Adipose tissue (tissue), 3 donors: ENCODE results near the gene WDTC1. TPM values are rescaled to one million over a fixed set of nuclear protein-coding genes. Genes with fewer than 3 reads are reported as not detected.
"Not testable (repeated sequence)": the region's sequence is repeated elsewhere in the genome, so short reads cannot be mapped to it uniquely, and the experiment has no call there.

ENCODE experiments used
- H3K27ac ChIP-seq: one replicate; pipeline ENCODE4 v1.5.1; 2013; ENCODE audit warnings: low read depth, low read length
- WGBS, 3 donors: extraction: QIAGEN DNeasy Blood & Tissue Kit; methylation state at CpG; one replicate each; pipeline ENCODE4 v1.1.7; 2013; 5-methylcytosine and 5-hydroxymethylcytosine counted together
- polyA plus RNA-seq, 3 donors: library from polyadenylated mRNA; stranded (reverse); fragments of 200-250 nt; gene quantifications; one replicate each; pipeline ENCODE4 v1.2.3, GENCODE V29; 2013
- donor health status: healthy with polysubstance abuse.
- donor health status: Bipolar disorder and iron deficiency.
- donor health status: healthy.

Gene WDTC1
- polyA plus RNA-seq, 3 donors = 12.7 to 27.1 (median 19.5) TPM

GRCh38 chr1:27237112-27237511, 2.7 kb downstream of the WDTC1 start:
- 76 to 95% (median 76%) methylated on average over 4 of the region's 4 CpGs for WGBS, 3 donors
- H3K27ac ChIP-seq = no peak overlapping the region

- H3K27ac ChIP-seq = no peak overlapping the region
These were observed 3.6 kb downstream of the WDTC1 start for GRCh38 chr1:27238032-27238431.

- no peak overlapping the region for H3K27ac ChIP-seq
- WGBS, 3 donors = 90 to 98% (median 94%) methylated on average over 4 of the region's 4 CpGs
These were observed 7.2 kb downstream of the WDTC1 start for GRCh38 chr1:27241677-27242076.

GRCh38 chr1:27243665-27244064, 9.2 kb downstream of the WDTC1 start:
- 90 to 92% (median 92%) methylated on average over 5 of the region's 5 CpGs for WGBS, 3 donors

GRCh38 chr1:27246194-27246593, 11.8 kb downstream of the WDTC1 start:
- WGBS, 3 donors = 95 to 97% (median 97%) methylated on average over 1 of the region's 1 CpG

More at GRCh38 chr1:27243665-27244064, 9.2 kb downstream of the WDTC1 start:
- H3K27ac ChIP-seq = not testable (repeated sequence)

GRCh38 chr1:27253596-27253995, 19.2 kb downstream of the WDTC1 start:
- 74 to 90% (median 86%) methylated on average over 3 of the region's 3 CpGs for WGBS, 3 donors

More at GRCh38 chr1:27246194-27246593, 11.8 kb downstream of the WDTC1 start:
- H3K27ac ChIP-seq = no peak overlapping the region

GRCh38 chr1:27255136-27255535, 20.7 kb downstream of the WDTC1 start:
- H3K27ac ChIP-seq = no peak overlapping the region

More at GRCh38 chr1:27253596-27253995, 19.2 kb downstream of the WDTC1 start:
- no peak overlapping the region for H3K27ac ChIP-seq

- 97 to 99% (median 98%) methylated on average over 6 of the region's 6 CpGs for WGBS, 3 donors
These were observed 22.7 kb downstream of the WDTC1 start for GRCh38 chr1:27257155-27257554.

GRCh38 chr1:27258598-27258997, 24.2 kb downstream of the WDTC1 start:
- WGBS, 3 donors = 66 to 81% (median 80%) methylated on average over 6 of the region's 6 CpGs
- no peak overlapping the region for H3K27ac ChIP-seq

More at GRCh38 chr1:27257155-27257554, 22.7 kb downstream of the WDTC1 start:
- H3K27ac ChIP-seq = no peak overlapping the region

- H3K27ac ChIP-seq = no peak overlapping the region
- 69 to 77% (median 69%) methylated on average over 5 of the region's 5 CpGs for WGBS, 3 donors
These were observed 32.7 kb downstream of the WDTC1 start for GRCh38 chr1:27267153-27267552.

- H3K27ac ChIP-seq = no peak overlapping the region
- 70 to 93% (median 83%) methylated on average over 4 of the region's 4 CpGs for WGBS, 3 donors
These were observed 34.8 kb downstream of the WDTC1 start for GRCh38 chr1:27269276-27269675.

GRCh38 chr1:27274204-27274603, 39.8 kb downstream of the WDTC1 start:
- 87 to 94% (median 91%) methylated on average over 1 of the region's 1 CpG for WGBS, 3 donors

GRCh38 chr1:27275696-27276095, 41.3 kb downstream of the WDTC1 start:
- no peak overlapping the region for H3K27ac ChIP-seq
- 46 to 83% (median 53%) methylated on average over 3 of the region's 3 CpGs for WGBS, 3 donors

More at GRCh38 chr1:27274204-27274603, 39.8 kb downstream of the WDTC1 start:
- H3K27ac ChIP-seq = no peak overlapping the region

GRCh38 chr1:27284425-27285273, 50.2 kb downstream of the WDTC1 start:
- H3K27ac ChIP-seq = no peak overlapping the region
- WGBS, 3 donors = 48 to 51% (median 50%) methylated on average over 11 of the region's 11 CpGs

- 74 to 83% (median 81%) methylated on average over 2 of the region's 2 CpGs for WGBS, 3 donors
- no peak overlapping the region for H3K27ac ChIP-seq
These were observed 50.8 kb downstream of the WDTC1 start for GRCh38 chr1:27285274-27285660.

- H3K27ac ChIP-seq = not testable (repeated sequence)
- 96 to 97% (median 97%) methylated on average over 7 of the region's 7 CpGs for WGBS, 3 donors
These were observed 51.4 kb downstream of the WDTC1 start for GRCh38 chr1:27285821-27286220.

- not testable (repeated sequence) for H3K27ac ChIP-seq
- 97 to 99% (median 98%) methylated on average over 13 to 26 of the region's 29 CpGs for WGBS, 3 donors
These were observed 54.7 kb downstream of the WDTC1 start for GRCh38 chr1:27289125-27289524.

- H3K27ac ChIP-seq = no peak overlapping the region
- WGBS, 3 donors = 64 to 97% (median 94%) methylated on average over 3 of the region's 3 CpGs
These were observed 56.1 kb downstream of the WDTC1 start for GRCh38 chr1:27290581-27290980.

GRCh38 chr1:27292106-27292505, 57.7 kb downstream of the WDTC1 start:
- H3K27ac ChIP-seq = no peak overlapping the region
- WGBS, 3 donors = 42 to 99% (median 90%) methylated on average over 5 of the region's 5 CpGs

GRCh38 chr1:27293915-27294314, 59.5 kb downstream of the WDTC1 start:
- 94 to 96% (median 95%) methylated on average over 8 of the region's 8 CpGs for WGBS, 3 donors
- no peak overlapping the region for H3K27ac ChIP-seq
